Stimulated activated CD8-positive, alpha-beta memory T cell treated with anti-CD3 and anti-CD28 coated beads, Interleukin-4, amount 100 ng/mL, for 48 hours (primary cell): Measurements from ENCODE around the gene CMPK2.

ENCODE experiments used
- DNase-seq: peaks from one replicate; pipeline ENCODE4 v3.0.0-alpha.2; 2020

The CMPK2 gene

GRCh38 chr2:6800553-6800952 lies 65.2 kb downstream of the CMPK2 start:
- DNase-seq = no peak
